NCI-H526 (cell line): ENCODE data around the gene ATG16L2.
"Not testable (repeated sequence)": the region's sequence is repeated elsewhere in the genome, so short reads cannot be mapped to it uniquely, and the experiment has no call there.

ENCODE experiments used
- DNase-seq, 2 experiments: peaks; one replicate each; lab custom pipeline; 2025; lab: John Stamatoyannopoulos, UW

ATG16L2 gene

GRCh38 chr11:72826191-72826941, 12.2 kb downstream of the ATG16L2 start:
- DNase-seq = no peak

- DNase-seq = no peak
These were observed 12.8 kb downstream of the ATG16L2 start for GRCh38 chr11:72826942-72827480.

- DNase-seq = not testable (repeated sequence)
These were observed 13.4 kb downstream of the ATG16L2 start for GRCh38 chr11:72827656-72828055.

GRCh38 chr11:72828081-72828567, 13.9 kb downstream of the ATG16L2 start:
- no peak for DNase-seq

- no peak for DNase-seq
These were observed 14.5 kb downstream of the ATG16L2 start for GRCh38 chr11:72828692-72829101.

- DNase-seq = no peak
These were observed 15.0 kb downstream of the ATG16L2 start for GRCh38 chr11:72829178-72829577.

- no peak for DNase-seq
These were observed 15.8 kb downstream of the ATG16L2 start for GRCh38 chr11:72829884-72830533.

- DNase-seq = peak; percentile 61 to 92
These were observed 17.5 kb downstream of the ATG16L2 start for GRCh38 chr11:72831521-72832300.

GRCh38 chr11:72832301-72833082, 18.3 kb downstream of the ATG16L2 start:
- DNase-seq = no peak

- no peak for DNase-seq
These were observed 19.0 kb downstream of the ATG16L2 start for GRCh38 chr11:72833083-72833733.

- DNase-seq = no peak
These were observed 19.7 kb downstream of the ATG16L2 start for GRCh38 chr11:72833811-72834493.

GRCh38 chr11:72834905-72835304, 20.7 kb downstream of the ATG16L2 start:
- no peak for DNase-seq

GRCh38 chr11:72836111-72836510, 21.9 kb downstream of the ATG16L2 start:
- no peak for DNase-seq

GRCh38 chr11:72838691-72839305, 24.6 kb downstream of the ATG16L2 start:
- DNase-seq = no peak

GRCh38 chr11:72840780-72841179, 26.6 kb downstream of the ATG16L2 start:
- no peak for DNase-seq

- no peak for DNase-seq
These were observed 27.2 kb downstream of the ATG16L2 start for GRCh38 chr11:72841397-72841796.

- DNase-seq = no peak
These were observed 27.9 kb downstream of the ATG16L2 start for GRCh38 chr11:72842126-72842525.

GRCh38 chr11:72842653-72843330, 28.6 kb downstream of the ATG16L2 start:
- DNase-seq = no peak

GRCh38 chr11:72844356-72844755, 30.1 kb downstream of the ATG16L2 start:
- DNase-seq = no peak
